DND-41 (cell line): Measurements from ENCODE around the gene IGFBP5.

Experiments
- ATAC-seq: fragments of 200-7000 bp; cut with Tn5 transposase; 3 replicates; pipeline ENCODE4 v1.9.1; 2021; ENCODE audit warnings: low read depth; ENCODE audit not compliant: insufficient read depth
- DNase-seq: peaks from one replicate; pipeline ENCODE4 v3.0.0-alpha.2; 2020
- H2AFZ ChIP-seq: 2 replicates; pipeline ENCODE4 v1.6.0; 2012; ENCODE audit warnings: low read depth, low read length
- H3K27ac ChIP-seq: 2 replicates; pipeline ENCODE4 v1.5.1; 2012; ENCODE audit warnings: low read length, inconsistent platforms
- H3K27me3 ChIP-seq: fragments of 200-600 bp; sonication (generic); 2 replicates; pipeline ENCODE4 v1.6.0; 2012; ENCODE audit warnings: low read length, mild to moderate bottlenecking, inconsistent platforms; ENCODE audit not compliant: insufficient read depth, poor library complexity
- H3K36me3 ChIP-seq: 2 replicates; pipeline ENCODE4 v1.5.1; 2012; ENCODE audit warnings: low read length, inconsistent platforms; ENCODE audit not compliant: insufficient read depth
- H3K4me1 ChIP-seq: 2 replicates; pipeline ENCODE4 v1.5.1; 2012; ENCODE audit warnings: mild to moderate bottlenecking, low read length; ENCODE audit not compliant: insufficient read depth
- H3K4me2 ChIP-seq: 2 replicates; pipeline ENCODE4 v1.6.0; 2012; ENCODE audit warnings: mild to moderate bottlenecking, moderate library complexity, low read length, inconsistent platforms; ENCODE audit not compliant: insufficient read depth
- H3K4me3 ChIP-seq, 2 experiments: fragments of 200-600 bp in 1 of 2; shearing (Covaris generic) in 1 of 2; 2 replicates each; pipeline ENCODE4 v1.5.1; 2012 to 2016; ENCODE audit warnings: inconsistent platforms in 2 of 2, low read length in 2 of 2, mild to moderate bottlenecking in 2 of 2, low read depth in 1 of 2, moderate library complexity in 1 of 2
- H3K79me2 ChIP-seq: 2 replicates; pipeline ENCODE4 v1.6.0; 2012; ENCODE audit warnings: low read length, inconsistent platforms; ENCODE audit not compliant: insufficient read depth
- H3K9ac ChIP-seq: 2 replicates; pipeline ENCODE4 v1.6.0; 2012; ENCODE audit warnings: low read depth, mild to moderate bottlenecking, inconsistent platforms, low read length, moderate library complexity
- H3K9me3 ChIP-seq: 2 replicates; pipeline ENCODE4 v1.5.1; 2012; ENCODE audit warnings: low read length, moderate library complexity, mild to moderate bottlenecking, inconsistent platforms; ENCODE audit not compliant: insufficient read depth, severe bottlenecking
- H4K20me1 ChIP-seq: 2 replicates; pipeline ENCODE4 v1.6.0; 2012; ENCODE audit warnings: low read length; ENCODE audit not compliant: insufficient read depth
- CTCF ChIP-seq: IDR thresholded peaks from 2 replicates; pipeline ENCODE4 v1.5.1; 2012; ENCODE audit warnings: borderline replicate concordance, low read length, moderate library complexity, mild to moderate bottlenecking; ENCODE audit not compliant: poor library complexity, severe bottlenecking; ENCODE audit errors: extremely low read depth
- EZH2 ChIP-seq: IDR thresholded peaks from 3 replicates; pipeline ENCODE4 v1.6.1; 2012; ENCODE audit warnings: borderline replicate concordance, low read depth, mild to moderate bottlenecking, moderate library complexity, low read length, inconsistent platforms; ENCODE audit not compliant: severe bottlenecking

Gene IGFBP5

GRCh38 chr2:216724190-216724589 is 28.8 kb upstream of the IGFBP5 start:
- no peak overlapping the region for H3K4me3 ChIP-seq
- H3K27me3 ChIP-seq = peaks cover 3% of the 10 kb centered on the region
- H2AFZ ChIP-seq = no peak overlapping the region
- no peaks in the 10 kb centered on the region for H3K9me3 ChIP-seq
- no peaks in the 10 kb centered on the region for H3K36me3 ChIP-seq
- ATAC-seq = no peak
- no peak overlapping the region for H3K27ac ChIP-seq
- no peak for TF ChIP-seq CTCF
- no peak for TF ChIP-seq EZH2
- H3K4me2 ChIP-seq = no peak overlapping the region
- H3K4me1 ChIP-seq = no peaks in the 10 kb centered on the region
- H3K9ac ChIP-seq = no peak overlapping the region
- no peak for DNase-seq
- no peaks in the 10 kb centered on the region for H3K79me2 ChIP-seq
- H4K20me1 ChIP-seq = no peaks in the 10 kb centered on the region

- no peaks in the 10 kb centered on the region for H3K79me2 ChIP-seq
- H3K27me3 ChIP-seq = peaks cover 5% of the 10 kb centered on the region
- no peak for ATAC-seq
- H3K4me1 ChIP-seq = no peaks in the 10 kb centered on the region
- no peak overlapping the region for H3K4me3 ChIP-seq
- TF ChIP-seq EZH2 = no peak
- no peak for TF ChIP-seq CTCF
- H3K36me3 ChIP-seq = no peaks in the 10 kb centered on the region
- H3K9ac ChIP-seq = no peak overlapping the region
- no peaks in the 10 kb centered on the region for H3K9me3 ChIP-seq
- no peak overlapping the region for H3K4me2 ChIP-seq
- DNase-seq = no peak
- H3K27ac ChIP-seq = no peak overlapping the region
- no peak overlapping the region for H2AFZ ChIP-seq
- H4K20me1 ChIP-seq = no peaks in the 10 kb centered on the region
Measured at GRCh38 chr2:216721141-216721540, 25.8 kb upstream of the IGFBP5 start.

- H3K4me2 ChIP-seq = no peak overlapping the region
- no peaks in the 10 kb centered on the region for H3K9me3 ChIP-seq
- peaks cover 5% of the 10 kb centered on the region for H3K27me3 ChIP-seq
- no peaks in the 10 kb centered on the region for H3K36me3 ChIP-seq
- H3K9ac ChIP-seq = no peak overlapping the region
- DNase-seq (no peak), ATAC-seq (no peak)
- TF ChIP-seq EZH2 = no peak
- TF ChIP-seq CTCF = no peak
- no peak overlapping the region for H2AFZ ChIP-seq
- no peaks in the 10 kb centered on the region for H3K79me2 ChIP-seq
- no peak overlapping the region for H3K4me3 ChIP-seq
- no peaks in the 10 kb centered on the region for H3K4me1 ChIP-seq
- no peaks in the 10 kb centered on the region for H4K20me1 ChIP-seq
- H3K27ac ChIP-seq = no peak overlapping the region
Measured at GRCh38 chr2:216720722-216721121, 25.4 kb upstream of the IGFBP5 start.
